ENCODE data around the gene ALDH9A1.
"Not testable (repeated sequence)": the region's sequence is repeated elsewhere in the genome, so short reads cannot be mapped to it uniquely, and the experiment has no call there.

The ALDH9A1 gene

DNA sequence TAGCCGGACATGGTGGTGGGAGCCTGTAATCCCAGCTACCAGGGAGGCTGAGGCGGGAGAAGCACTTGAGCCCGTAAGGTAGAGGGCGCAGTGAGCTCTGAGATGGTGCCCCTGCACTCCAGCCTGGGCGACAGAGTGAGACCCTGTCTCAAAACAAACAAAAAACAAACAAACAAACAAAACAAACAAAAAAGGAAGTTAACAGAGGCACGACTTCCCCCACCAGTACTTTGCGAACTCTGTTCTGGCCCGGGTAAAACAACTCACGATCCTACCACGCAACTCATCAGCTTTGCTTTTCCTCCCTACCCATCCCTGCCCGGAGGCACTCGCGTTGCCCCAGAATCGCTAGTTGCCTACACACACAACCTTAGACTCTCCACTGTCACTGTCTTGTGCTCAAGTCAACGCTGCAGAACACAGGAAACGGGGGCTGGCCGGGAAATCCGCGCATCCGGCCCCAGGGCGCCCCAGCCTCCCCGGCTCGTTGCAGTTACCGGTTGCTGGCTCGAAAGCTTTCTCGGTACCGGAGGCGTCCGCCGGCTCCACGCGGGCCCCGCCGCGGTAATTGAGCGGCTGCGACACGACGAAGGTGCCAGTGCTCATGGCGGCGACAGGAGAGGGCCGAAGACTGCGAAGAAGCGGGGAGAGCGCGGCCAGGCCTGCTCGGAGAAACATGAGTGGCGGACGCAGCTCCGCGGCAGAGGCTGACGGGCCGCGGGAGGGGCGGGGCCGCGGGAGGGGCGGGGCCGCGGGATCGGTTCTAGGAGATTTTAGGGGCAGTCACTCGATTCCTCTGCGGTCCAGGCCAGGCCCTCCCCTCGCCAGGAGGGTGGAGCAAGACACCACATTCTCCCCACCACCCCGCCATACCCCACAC lies at the start of gene ALDH9A1:
Gene ALDH9A1 (minus strand): TSS at position 682 of the 880 bp plus-strand sequence. CDS start 4 bp downstream, at position 678.
- DNase-seq, result peak; percentile 69 to 83

DNA sequence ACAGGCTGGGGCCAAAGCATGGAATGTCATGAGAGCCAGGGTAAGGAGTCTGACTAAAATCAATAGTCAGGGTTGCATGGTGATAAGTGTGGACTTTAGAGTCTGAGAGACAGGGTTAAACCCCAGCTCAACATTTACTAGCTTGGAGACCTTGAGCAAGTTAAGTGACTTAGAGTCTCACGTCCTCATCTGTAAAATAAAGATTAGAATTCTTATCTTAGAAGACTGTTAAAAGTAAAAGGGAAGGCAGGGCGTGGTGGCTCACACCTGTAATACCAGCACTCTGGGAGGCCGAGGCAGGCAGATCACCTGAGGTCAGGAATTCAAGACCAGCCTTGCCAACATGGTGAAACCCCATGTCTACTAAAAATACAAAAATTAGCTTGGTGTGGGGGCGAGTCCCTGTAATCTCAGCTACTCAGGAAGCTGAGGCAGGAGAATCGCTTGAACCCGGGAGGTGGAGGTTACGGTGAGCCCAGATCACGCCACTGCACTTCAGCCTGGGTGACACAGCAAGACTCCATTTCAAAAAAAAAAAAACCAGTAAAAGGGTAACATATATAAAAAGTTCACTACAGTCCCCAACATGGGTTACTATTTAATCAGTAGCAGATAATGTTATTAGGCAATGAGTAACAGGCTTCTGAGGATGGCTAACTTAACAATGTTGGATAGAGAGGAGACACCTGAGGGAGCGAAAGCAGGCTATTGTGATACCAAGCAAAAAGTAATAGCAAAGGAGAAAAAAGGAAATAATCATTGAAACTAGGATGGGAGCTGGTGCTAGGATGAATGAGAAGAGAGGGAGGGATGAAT lies 49.5 kb upstream of the ALDH9A1 start:
- DNase-seq, result no peak

DNA sequence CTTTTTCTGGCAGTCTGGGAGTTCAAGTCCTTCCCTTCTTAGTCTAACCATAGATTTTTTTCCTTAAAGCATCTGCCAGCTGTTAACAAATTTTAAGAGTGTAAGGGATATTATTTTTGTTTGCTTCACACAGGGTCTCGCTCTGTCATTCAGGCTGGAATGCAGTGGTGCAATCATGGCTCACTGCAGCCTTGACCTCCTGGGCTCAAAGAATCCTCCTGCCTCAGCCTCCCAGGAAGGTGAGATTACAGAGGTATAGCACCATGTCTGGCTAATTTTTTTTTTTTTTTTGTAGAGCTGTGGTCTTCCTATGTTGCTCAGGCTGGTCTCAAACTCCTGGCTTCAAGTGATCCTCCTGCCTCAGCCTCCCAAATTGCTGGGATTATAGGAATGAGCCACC lies 46.6 kb upstream of the ALDH9A1 start:
- DNase-seq, result not testable (repeated sequence)

DNA sequence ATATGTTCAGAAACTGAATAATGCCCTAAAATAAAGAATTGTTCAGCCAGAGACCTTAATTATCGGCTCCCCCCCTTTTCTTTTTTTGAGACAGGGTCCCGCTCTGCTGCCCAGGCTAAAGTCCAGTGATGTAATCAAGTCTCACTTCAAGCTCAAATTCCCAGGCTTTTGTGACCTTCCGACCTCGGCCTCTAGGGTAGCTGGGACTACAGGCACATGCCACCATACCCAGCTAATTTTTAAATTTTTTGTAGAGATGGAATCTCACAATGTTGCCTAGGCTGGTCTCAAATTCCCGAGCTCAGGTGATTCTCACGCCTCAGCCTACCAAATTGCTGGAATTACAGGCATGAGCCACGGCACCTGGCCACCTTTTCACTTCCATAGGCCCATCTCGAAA lies 43.8 kb upstream of the ALDH9A1 start:
- DNase-seq, result no peak

DNA sequence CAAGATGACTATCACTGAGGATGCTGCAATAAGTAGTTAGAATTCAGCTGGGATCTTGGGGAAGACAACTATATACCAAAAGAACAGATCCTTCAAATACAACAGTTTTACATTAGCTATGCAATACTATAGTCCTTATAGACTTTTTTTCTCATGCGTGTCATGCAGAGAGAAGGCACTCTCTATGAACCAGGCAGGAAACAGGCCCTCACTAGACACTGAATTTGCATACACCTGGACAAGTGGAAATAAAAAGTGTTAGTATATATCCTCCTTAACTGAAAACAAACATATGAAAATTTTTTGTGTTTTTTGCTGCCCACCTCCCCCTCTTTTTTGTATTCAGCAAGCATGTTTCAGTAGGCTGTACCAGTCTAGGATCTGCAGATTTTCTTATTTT lies 40.4 kb upstream of the ALDH9A1 start:
- no peak for DNase-seq

DNA sequence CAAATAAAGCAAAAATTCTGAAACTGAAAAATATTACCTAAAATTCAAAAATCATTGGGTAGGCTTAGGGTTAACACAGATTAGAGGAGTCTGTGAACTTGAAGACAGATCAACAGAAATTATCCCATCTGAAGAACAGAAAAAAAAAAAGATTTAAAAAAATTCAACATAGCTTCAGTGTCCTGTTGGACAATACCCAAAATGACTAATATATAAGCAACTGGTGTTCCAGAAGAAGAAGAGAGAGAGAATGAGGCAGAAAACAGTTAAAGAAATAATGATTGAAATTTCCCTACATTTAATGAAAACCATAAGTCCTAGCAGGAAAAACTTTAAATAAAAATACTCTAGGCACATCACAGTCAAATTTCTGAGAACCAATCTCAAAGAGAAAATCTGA lies 38.8 kb upstream of the ALDH9A1 start:
- no peak for DNase-seq

DNA sequence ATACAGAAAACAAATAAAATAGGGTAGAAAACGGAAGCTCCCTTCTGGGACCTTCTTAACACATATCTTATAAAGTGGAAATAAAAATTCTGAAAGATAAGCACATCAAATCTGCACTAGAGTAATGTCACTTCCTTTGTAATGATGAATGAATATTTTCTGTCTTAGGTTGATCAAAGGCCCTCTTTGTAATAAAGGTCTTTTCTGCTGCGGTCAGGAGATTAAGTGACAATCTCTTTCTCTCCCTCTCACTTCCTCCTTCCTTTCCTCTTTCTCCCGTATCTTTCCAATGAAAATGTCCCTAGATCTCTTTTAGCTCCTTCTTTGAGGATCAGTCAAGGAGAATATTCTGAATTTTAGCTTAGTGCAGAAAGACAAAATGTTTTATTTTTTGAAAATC lies 36.5 kb upstream of the ALDH9A1 start:
- no peak for DNase-seq

DNA sequence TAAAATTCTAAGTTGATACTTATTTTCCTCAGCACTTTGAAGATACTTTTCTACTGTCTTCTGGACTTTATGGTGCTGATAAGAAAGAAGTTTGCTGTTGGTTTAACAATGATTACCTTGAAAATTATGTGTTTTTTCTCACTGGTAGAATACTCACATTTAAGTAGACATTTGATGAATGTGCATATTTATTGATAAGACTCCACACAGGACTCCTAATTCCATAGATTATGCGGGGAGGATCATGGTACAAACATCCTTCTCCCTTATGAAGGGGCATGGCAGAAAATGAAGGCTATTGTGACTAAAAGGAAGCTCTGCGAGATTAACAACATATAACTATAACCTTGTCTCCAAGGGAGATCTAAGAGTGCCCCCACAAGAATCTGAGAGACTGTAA lies 28.5 kb upstream of the ALDH9A1 start:
- DNase-seq, result no peak

DNA sequence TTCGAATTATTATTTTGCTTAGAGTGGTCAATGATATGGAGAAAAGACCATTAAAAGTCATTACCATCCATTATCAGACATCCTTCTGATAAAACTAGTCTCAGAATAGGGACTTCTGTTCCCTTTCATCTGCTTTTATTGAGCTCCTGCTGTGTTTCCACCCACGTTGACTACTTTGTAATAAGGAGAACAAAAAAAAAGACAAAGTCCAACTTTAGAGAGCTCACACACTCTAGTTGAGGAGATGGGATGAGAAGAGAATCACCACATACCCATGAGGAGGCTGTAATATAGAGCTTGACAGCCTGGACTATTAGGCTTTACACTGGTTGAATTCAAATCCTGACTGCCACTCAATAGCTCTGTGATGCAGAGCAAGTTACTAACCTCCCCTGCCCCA lies 27.8 kb upstream of the ALDH9A1 start:
- no peak for DNase-seq

DNA sequence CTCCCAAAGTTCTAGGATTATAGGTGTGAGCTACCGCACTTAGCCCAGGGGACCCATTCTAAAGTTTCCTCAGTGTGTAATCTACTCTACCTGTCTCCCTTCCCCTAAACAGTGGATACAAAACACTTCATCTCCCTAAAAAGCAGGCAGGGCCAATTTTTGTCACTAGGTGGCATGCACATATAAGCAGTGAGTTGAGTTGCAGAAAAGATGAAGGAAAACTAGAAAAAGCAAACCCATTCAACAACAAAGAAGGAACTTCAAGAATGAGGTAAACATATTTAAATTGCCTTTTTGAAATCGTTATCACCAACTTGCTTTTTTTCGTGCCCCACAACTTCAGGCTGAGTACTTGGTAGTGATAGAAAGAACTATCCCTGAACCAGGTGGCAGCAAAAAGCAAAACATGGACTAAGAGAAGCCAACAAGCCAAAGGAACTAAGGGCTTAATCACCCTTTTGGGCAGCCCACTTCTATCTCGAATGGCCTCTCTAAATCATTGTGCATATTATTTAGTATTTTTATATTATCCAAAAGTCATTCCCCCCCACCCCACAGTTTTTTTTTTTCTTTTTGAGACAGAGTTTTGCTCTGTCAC lies 19.7 kb upstream of the ALDH9A1 start:
- DNase-seq, result peak in 1 of 2 donors; percentile 38

DNA sequence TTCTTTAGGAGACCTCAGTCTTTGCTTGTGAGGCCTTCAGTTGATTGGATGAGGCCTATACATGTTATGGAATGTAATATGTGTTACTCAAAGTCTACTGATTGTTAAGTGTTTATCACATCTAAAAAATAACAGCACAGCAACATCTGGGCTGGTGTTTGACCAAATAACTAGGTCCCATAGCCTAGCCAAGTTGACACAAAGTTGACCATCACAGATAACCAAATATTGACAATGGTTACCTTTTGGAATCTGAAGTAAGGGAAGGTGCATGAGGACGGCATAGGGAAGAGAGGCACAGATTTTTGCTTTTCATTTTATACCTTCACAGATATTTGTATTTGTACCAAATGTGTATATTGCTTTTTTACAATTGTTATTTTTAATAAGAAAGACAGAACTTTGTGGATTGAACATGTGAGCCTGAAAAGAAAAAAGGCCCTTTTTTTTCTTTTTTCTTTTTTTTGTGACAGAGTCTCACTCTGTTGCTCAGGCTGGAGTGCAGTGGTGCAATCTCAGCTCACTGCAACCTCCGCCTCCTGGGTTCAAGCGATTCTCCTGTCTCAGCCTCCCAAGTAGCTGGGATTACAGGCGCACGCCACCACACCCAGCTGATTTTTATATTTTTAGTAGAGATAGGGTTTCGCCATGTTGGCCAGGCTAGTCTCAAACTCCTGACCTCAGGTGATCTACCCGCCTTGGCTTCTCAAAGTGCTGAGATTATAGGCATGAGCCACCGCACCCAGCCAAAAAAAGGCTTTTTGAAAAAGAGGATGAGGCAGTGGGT lies 18.1 kb upstream of the ALDH9A1 start:
- DNase-seq, result not testable (repeated sequence)

DNA sequence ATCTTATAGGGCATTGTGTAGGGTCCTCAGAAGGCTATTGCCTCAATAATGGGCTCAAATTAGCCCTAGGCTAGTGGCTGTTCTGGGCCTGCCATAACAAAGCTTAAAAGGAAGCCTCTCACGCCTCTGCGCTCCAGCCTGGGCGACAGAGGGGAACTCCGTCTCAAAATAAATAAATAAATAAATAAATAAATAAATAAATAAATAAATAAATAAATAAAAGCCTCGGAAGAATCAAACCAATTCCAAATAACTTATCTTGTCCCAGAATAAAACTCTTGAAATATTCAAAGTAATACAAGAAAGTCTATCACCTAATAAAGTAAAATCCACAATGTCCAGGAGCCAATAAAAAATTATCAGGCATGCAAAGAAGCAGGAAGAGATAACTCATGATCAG lies 14.4 kb upstream of the ALDH9A1 start:
- no peak for DNase-seq

DNA sequence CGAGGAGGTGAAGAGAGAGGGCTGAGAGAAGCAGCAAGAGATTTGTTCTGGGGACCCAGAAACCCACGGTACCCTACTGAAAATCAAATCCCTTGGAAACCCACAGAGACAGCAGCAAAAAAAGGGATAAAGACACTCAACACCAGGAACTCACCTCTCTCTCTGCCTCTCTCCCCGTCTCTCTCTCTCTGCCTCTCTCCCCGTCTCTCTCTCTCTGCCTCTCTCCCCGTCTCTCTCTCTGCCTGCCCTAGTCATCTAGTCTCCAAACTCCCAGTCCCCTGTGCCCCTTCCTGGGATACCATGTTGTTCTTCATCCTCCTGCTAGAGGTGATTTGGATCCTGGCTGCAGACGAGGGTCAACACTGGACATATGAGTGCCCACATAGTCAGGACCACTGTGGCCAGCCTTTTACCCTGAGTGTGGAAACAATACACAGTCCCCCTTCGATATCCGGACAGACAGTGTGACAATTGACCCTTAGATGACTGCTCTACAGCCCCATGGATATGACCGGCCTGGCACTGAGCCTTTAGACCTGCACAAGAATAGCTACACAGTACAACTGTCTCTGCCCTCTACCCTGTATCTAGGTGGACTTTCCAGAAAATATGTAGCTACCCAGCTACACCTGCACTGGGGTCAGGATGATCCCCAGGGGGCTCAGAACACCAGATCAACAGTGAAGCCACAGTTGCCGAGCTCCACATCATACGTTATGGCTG lies 9.8 kb upstream of the ALDH9A1 start:
- DNase-seq, result no peak

DNA sequence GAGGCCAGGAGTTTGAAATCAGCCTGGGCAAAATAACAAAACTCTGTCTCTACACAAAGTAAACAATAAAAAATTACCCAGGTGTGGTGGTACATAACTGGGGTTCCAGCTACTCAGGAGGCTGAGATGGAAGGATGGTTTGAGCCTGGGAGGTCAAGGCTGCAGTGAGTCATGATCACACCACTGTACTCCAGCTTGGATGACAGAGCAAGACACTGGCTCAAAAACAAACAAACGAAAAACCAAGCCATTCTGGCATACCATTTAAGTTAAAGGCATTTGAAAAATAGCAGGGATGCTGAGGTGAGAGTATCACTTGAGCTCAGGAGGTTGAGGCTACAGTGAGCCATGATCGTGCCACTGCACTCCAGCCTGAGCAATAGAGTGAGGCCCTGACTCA lies 5.3 kb upstream of the ALDH9A1 start:
- DNase-seq, result no peak

DNA sequence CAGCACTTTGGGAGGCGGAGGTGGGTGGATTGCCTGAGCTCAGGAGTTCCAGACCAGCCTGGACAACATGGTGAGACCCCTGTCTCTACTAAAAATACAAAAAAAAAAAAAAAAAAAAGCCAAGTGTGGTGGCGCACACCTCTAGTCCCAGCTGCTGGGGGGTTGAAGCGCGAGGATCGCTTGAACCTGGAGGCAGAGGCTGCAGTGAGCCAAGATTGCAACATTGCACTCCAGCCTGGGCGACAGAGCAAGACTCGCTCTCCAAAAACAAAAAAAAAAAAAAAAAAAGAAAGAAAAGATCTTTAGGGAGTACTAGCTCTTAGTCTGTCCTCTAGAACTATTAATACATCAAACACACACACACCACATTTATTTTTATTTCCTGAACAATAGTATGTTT lies 3.6 kb upstream of the ALDH9A1 start:
- not testable (repeated sequence) for DNase-seq

DNA sequence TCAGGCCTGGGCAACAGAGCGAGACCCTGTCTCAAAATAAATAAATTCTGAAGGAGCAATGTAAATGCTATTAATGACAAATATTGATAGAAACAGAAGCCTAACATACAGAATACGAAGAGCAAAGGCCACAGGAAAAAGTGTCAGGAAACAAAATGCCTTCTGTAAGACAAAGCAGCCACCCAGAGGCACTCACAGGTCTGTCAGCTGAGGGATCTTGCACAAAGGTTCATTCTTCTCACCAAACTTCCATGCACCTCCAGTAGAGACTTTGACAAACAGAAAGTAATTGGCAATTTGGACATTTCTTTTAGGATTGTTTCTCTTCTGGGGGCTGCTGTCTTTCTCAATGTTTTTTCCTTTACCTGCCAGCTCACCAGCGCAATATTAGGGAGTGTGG lies 1.2 kb upstream of the ALDH9A1 start:
- DNase-seq, result no peak

DNA sequence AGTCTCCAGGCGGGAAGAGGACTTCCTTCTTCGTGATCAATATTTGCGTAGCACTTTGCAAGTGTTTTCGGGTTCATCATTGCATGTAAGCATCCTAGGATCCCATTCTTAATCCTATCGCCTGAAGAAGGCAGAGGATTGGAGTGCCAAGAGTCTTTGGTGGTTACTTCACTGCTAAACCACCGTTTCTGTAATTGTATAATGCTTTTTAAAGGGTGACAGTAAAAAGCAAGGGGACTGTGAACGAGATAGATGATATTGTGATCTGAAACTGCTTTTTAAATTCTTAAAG lies 345 bp upstream of the ALDH9A1 start:
- no peak for DNase-seq

DNA sequence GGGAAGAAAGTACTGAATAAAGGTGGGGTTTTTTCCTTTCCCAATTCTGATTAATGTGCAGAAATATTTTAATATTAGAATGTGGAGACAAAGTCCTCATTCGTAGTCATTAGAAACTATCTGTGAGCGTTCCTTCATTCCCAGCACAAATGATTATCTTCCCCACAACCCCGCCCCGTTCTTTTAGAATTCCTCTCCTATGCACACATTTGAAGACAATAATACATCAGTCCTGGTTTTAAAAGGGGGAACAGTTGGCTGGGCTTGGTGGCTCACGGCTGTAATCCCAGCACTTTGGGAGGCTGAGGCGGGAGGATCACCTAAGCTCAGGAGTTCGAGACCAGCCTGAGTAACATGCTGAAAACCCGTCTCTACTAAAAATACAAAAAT lies 876 bp downstream of the ALDH9A1 start:
- DNase-seq, result no peak

DNA sequence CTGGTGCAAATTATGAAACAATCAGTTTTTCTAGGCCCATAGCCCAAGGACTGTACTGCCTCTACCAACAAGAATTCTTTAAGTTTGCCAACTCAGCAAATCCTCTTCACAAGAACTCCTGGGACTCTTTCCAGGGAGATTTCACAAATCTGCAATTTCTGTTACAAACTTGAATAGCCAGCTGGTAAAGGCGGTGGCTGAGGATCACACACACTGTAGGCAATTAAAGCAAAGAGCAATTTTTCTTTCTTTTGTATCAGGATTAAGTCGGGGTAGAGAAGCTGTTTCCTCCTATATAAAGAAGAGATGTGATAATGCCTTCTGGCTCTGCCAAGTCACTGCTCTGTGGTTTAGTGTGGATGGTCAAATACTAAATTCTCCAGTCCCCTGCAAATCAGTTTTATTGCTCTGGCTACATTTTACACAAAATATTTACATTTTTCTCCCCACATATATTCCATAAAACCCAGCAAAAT lies 1.7 kb downstream of the ALDH9A1 start:
- no peak for DNase-seq

DNA sequence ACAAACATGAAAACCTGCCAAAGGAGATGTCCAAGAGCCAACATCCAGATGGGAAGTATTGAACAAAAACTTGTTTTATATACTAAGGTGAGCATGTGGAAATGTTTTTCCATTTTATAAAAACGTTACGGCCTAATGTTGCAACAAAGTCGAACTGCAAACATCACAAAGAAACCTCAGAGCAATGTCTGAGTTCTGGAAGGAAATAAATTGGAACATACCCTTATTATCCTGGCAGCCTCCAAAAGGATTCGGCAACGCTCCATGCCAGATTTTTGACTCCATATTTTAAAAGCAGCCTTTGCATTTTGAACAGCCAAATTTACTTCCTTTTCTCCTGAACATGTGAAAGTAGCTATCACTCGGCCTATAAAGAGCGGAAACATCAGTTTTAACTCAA lies 3.3 kb downstream of the ALDH9A1 start:
- no peak for DNase-seq

DNA sequence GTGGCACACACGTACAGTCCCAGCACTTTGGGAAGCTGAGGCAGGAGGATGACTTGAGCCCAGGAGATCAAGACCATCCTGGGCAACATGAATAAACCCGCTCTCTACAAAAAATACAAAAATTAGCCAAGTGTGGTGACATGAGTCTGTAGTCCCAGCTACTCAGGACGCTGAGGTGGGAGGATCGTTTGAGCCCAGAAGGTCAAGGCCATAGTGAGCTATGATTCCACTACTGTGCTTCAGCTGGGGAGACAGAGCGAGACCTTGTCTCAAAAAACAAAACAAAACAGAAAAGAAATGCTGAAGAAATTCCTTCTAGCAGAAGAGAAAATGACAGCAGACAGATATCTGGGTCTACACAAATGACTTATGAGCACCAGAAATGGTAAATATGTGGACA lies 10.3 kb downstream of the ALDH9A1 start:
- no peak for DNase-seq

DNA sequence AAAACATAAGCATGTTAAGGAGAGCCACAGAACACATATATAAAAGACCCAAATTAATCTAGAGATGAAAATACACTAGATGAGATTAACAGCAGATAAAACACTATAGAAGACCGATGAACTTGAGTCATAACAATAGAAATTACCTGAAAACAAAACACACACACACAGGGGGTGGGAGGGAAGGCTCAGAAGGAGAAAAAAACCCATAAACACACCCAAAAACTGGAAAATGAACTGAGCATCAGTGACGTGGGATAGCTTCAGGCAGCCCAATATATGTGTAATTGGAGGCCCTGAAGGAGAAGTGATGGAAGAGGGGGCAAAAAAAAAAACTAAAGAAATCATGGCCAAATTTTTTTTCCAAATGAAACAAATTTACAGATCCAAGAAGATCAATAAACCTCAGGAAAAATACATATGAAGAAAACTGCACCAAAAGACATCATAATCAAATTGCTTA lies 11.4 kb downstream of the ALDH9A1 start:
- no peak for DNase-seq

Data from bone marrow (tissue), 2 donors.